ENCODE results near the gene SLC22A12.

GRCh38 chr11:64631675-64632074 lies 40.7 kb downstream of the SLC22A12 start:
- TF ChIP-seq POLR2A (IDR thresholded peaks at IDR 0.05; ENCODE audit: low read length) (no peak), GATA1 (IDR thresholded peaks at IDR 0.05; ENCODE audit: low read depth, low read length) (no peak)

Measured in erythroblast (primary cell).